Fibroblast of skin of left quadriceps (primary cell): Measurements from ENCODE around the gene JAK1.
"Not testable (repeated sequence)": the region's sequence is repeated elsewhere in the genome, so short reads cannot be mapped to it uniquely, and the experiment has no call there.

Experiments
- DNase-seq, 2 experiments: peaks; one replicate each; pipeline ENCODE4 v3.0.0-alpha.2; 2013; ENCODE audit warnings: low read depth in 2 of 2

The JAK1 gene

GRCh38 chr1:64950284-64950809 lies 16.0 kb downstream of the JAK1 start:
- DNase-seq, result no peak

GRCh38 chr1:64948905-64949833 lies 17.2 kb downstream of the JAK1 start:
- no peak for DNase-seq

- no peak for DNase-seq
Measured at GRCh38 chr1:64948216-64948615, 18.1 kb downstream of the JAK1 start.

- DNase-seq, result no peak
Measured at GRCh38 chr1:64946916-64947315, 19.4 kb downstream of the JAK1 start.

GRCh38 chr1:64944913-64945312 lies 21.4 kb downstream of the JAK1 start:
- no peak for DNase-seq

GRCh38 chr1:64942675-64943074 lies 23.7 kb downstream of the JAK1 start:
- DNase-seq, result no peak

- DNase-seq, result no peak
Measured at GRCh38 chr1:64942118-64942517, 24.2 kb downstream of the JAK1 start.

- DNase-seq, result no peak
Measured at GRCh38 chr1:64941461-64942117, 24.8 kb downstream of the JAK1 start.

- DNase-seq, result no peak
Measured at GRCh38 chr1:64940025-64940424, 26.3 kb downstream of the JAK1 start.

GRCh38 chr1:64938991-64939390 lies 27.4 kb downstream of the JAK1 start:
- DNase-seq, result no peak

- no peak for DNase-seq
Measured at GRCh38 chr1:64936956-64937355, 29.4 kb downstream of the JAK1 start.

GRCh38 chr1:64935551-64936155 lies 30.7 kb downstream of the JAK1 start:
- no peak for DNase-seq

- no peak for DNase-seq
Measured at GRCh38 chr1:64934878-64935275, 31.5 kb downstream of the JAK1 start.

- DNase-seq, result peak; percentile 70 to 72
Measured at GRCh38 chr1:64934115-64934877, 32.1 kb downstream of the JAK1 start.

- peak; percentile 78 to 79 for DNase-seq
Measured at GRCh38 chr1:64933296-64934070, 32.9 kb downstream of the JAK1 start.

- no peak for DNase-seq
Measured at GRCh38 chr1:64932962-64933295, 33.4 kb downstream of the JAK1 start.

GRCh38 chr1:64930640-64931039 lies 35.7 kb downstream of the JAK1 start:
- not testable (repeated sequence) for DNase-seq

GRCh38 chr1:64929221-64929620 lies 37.1 kb downstream of the JAK1 start:
- DNase-seq, result no peak

- no peak for DNase-seq
Measured at GRCh38 chr1:64928325-64928724, 38.0 kb downstream of the JAK1 start.

GRCh38 chr1:64925594-64925993 lies 40.8 kb downstream of the JAK1 start:
- DNase-seq, result no peak

- no peak for DNase-seq
Measured at GRCh38 chr1:64923294-64923718, 43.0 kb downstream of the JAK1 start.
